GM19467 (cell line): ENCODE measurements around the gene GIT1.

Experiments used
- ATAC-seq: cut with Tn5 transposase; IDR thresholded peaks from one replicate; pipeline ENCODE4 v1.9.1; 2021; ENCODE audit warnings: mild to moderate bottlenecking, moderate library complexity; ENCODE audit not compliant: unreplicated experiment

The GIT1 gene

DNA sequence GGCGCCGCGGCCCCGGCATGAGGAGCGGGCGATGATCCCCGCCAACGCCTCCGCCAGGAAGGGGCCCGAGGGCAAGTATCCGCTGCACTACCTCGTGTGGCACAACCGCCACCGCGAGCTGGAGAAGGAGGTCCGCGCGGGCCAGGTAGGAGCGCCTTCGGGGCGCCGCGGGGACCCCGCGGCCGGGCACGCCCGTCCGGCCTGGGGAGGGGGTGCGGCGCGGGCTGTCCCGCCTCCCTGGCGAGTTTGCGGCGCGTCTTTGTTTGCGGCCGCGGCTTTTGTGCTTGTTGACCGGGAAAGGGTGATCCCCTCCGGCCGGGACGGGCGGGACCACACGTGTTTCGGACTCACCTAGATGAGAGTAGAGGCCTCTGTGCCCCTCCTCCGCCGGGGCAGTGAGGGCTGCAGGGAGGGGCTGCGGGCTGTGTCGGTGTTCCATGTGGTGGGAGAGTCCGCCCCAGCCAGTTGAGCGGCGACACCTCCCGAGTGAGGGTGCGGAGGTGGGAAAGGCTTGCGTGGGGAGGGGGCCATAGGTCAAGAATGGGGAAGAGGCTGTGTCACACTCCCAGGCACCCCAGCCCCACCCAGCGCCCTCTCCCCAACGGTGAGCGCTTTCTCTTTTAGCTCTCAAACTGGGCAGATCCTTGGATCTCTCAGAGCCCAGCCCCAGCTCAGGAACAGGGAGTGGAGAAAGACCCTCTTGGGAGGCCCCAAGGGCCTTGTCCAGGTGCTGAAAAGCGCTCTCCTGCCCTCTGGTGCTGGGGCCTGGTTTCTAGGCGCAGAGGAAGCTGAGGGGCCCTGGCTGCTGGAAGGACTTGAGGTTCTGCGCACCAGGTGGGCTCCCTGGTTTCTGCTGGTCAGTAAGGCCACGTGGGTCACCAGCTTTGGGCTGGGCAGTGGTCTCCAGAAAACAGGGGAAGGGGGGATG, 4.4 kb upstream of the GIT1 start:
- ATAC-seq = no peak

DNA sequence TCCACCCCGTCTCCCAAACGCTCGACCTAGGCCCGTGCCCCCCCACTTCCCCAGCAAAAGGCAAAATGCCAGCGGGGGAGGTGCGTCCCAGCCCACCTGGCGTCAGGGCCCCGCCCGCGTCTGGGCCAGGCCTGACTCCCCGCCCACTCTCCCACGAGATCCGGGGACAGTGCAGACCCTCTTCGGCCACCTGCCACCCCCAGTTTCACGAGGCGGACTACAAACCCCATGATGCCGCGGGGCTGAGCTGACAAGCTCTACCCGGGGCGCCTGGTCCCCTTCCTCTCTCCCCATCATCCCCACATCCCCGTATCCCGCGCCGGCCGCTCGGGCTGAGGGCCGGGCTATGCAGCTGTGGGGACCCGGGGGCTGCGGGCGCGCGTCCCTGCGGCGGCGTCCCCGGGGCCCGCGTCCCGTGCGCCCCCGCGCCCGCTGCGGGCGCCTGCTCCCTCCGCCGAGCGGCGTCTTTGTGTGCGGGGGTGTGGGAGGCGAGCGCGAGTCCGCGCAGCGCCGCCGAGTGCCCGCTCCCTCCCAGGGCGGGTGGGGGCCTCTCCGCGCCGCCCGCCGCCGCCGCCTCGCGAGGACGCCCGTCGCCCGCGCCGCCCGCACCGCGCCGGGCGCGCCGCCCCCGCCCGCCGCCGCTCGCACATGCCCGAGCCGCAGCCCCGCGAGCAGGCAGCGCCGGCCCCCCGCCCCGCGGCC, 3.6 kb upstream of the GIT1 start, which contains the start of gene ANKRD13B:
Gene ANKRD13B, plus strand, starts transcription at position 283 of the 702 bp plus-strand sequence. CDS start 490 bp downstream, outside the sequence.
- no peak for ATAC-seq

DNA sequence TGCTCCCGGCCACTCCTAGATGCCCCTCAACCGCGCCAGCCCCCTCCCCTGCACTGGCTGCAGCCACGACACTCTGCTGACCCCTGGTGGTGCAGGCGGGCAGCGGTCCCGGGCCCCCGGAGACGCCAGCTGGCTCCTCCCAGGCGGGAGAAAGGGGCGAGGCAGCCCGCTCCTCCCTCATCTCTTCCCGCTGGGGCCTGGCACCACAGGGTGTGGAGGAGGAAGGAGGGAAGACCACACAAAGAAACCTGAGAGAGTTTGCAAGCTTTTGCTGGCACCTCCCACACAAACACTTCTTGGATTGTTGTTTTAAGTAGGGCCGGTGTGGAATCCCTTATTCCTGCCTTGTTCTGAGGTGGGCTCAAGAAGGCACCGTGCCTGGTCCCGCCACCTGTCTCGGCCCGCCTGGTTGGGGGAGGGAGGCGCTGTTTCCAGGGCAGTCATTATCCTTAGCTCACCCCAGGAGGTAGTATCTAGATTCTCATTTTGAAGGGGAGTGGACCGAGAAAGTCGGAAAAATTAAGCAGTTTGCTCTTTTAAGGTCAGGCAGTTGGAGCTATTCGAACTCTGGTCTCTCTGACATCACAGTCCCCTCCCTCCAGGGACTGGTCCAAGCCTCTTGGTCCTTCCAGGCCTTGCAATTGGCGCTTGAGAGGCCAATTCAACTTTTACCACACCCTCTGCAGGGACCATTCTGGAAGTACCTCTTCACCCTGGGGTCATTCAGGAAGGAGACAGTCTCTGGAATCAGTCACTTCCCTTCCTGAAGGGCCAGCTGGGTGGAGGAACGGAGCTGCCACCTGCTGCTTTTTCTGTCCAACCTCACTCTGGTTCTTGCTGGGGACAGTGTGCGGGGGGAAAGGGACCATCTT, 2.5 kb upstream of the GIT1 start:
- peak; percentile 34 for ATAC-seq

DNA sequence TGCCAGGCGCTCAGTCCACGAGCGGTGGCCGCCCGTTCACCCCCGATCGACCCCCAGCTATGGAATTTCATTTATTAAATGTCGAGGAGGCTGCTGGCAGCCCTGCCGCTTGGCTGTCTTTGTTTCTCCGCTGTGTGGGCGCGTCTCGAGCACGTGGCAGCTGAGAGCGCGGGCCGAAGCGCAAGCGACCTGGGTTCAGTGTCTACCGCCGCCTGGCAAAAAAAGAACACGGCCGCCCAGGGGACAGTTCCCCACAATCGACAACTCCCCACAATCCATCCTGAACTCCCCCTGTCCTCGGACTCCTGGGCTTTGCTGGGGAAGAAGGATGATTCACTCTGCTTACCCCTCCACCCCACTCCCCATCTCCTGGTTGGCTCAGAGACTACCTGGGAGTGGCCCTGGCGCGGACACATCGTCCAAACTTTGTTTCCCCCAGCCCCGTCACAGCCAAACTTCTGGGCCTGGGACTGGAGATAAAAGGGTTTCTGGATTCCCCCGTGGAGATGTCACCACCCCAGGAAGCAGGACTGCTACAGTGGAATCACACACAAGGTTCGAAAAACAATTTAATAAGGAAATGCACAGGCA, 1.8 kb upstream of the GIT1 start:
- ATAC-seq = no peak

DNA sequence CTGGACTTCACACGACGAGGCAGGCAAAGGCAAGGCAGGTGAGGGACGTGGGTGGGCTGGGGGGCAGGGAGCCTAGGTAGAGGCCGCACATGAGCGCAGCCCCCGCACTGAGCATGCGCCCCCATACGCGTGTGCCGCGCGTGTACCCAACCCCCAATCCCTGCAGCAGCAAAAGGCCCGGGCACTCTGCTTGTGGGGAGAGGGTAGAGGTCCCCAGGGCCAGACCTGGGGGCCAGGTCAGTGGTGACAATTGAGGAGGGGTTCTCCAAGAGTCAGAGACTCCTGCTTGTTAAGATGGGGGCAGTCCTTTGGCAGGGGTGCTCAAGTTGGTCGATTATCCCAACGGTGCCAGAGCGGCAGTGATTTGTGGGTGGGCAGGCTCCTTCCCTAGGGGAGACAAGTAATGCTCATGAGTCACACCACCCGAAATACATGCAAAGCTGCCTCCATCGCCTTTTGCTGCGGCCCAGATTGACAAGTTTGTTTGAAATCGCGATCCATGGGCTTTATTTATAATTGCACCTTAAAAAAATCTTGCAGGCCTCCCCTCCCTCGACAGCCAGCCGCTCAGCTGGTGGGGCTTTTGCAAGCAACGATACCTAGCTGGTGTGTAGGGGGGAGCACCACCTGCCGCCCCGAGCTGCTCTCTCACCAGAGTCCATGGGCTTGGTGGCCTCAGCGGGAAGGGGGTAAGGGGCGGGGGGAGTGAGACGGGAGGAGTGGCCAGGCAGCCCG, 1.1 kb upstream of the GIT1 start:
- ATAC-seq = no peak

DNA sequence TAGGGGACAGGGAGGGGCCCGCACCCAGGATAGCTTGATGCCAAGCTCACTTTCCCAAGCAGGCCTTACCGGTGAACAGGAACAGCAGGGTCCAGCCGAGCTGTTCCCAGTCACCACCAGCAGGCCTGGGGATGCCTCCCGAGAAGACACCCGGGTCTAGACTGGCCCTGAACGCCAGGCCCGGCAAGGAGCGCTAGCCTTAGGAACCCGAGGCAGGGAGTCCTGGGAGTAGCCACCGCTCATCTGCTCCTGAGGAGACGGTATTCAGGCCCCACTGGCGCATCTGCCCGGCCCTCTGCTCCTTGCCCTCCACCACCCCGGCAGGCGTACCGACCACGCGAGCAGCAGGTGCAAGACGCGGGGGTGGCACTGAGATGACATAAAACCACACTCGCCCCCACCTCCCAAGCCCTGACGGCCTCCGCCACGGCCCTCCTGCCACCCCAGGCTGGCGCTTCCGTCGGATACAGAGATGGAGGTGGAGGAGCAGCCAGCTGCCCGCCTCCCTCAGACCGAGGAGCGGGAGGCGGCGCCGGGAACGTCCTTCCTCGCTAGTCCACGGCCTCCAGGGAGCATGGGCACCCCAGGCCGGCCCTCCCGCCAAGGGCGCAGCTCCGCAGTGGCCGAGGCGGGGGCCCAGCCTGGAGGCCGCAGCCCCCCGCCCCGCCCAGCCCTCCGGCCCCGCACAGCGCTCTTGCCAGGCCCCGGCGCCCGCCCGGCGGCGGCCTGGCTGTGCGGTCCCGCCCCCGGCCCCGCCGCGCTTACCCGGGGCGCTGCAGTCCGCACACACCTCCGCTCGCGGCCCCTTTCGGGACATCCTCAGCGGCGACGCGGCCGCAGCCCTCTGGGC, 661 bp downstream of the GIT1 start:
- peak; percentile 15 for ATAC-seq

DNA sequence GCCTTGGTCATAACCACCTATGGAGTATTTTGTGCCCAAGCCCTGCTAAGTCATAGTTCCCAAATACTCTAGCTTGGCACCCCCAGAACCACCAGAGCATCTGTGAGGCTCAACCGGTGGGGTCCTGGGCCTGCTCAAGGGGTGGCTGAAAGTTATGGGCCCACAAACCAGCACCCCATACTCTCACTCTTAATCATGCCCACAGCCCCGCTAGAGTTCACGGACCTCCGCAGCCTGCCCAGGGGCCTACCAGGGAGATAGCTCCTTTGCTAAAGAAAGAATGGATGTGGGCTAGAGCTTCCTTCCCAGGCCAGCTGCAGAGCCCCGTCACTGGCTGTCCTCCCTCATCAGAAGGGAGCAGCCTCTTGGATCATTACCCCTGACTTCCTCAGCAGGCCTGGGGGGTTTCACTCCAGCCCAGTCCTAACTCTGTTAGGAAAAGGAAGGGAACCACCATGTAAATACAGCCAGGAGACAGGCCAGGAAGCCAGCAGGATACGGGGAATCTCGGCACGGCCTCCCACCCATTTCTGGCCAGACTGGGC, 1.4 kb downstream of the GIT1 start:
- no peak for ATAC-seq

DNA sequence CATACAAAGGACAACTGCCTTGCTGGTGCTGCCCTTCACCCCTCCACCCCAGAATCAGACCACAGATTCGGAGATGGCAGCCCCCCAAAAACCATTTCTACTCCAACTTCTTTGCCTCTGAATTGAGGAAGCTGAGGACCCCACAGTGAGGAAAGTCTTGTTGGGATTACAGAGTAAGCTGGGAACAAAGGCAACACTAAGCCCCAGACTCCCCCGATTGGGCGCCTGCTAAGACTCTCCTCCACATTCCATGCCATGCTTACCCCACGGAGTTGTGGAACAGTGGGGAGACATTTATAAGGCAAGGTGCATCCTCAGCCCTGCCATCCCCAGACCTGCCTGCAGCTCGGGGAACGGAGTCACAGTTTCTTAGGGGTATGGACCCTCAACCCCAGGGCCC, 1.9 kb downstream of the GIT1 start:
- ATAC-seq = no peak

DNA sequence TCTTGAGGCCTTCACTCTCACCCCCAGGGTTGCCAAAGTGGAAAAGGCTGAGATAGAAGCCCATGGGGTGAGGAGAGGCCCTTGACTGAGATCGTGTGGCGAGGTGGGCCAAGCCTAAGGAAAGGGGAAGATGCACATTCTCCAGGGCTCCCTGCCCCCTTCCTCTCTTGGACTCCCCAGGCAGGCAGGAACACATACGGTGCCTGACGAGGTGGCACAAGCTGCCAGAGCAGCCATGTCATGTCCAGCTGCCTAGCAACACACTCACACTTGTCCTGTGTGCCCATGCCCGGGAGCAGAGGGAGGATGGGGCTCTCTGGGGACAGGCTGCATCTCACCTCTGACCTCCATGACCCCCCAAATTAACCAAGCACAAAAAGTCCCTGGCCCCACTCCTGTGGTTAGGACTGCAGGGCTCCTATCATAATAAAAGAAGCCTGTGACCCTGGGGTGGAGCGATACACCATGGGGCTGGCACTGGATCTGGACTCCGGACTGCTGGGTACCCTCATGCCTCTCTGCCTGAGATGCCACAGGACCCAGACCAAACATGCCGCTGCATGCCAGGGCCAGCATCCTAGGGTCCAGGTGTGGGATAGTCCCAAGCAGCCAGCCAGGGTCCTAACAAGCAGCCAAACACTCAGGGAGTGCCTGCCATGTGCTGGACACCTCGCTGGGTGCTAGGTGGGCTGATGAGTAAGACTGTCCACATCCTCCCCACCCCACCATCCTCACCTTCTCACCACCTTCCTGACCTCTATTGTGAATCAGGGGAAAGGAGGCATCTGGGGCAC, 2.6 kb downstream of the GIT1 start:
- ATAC-seq = no peak

DNA sequence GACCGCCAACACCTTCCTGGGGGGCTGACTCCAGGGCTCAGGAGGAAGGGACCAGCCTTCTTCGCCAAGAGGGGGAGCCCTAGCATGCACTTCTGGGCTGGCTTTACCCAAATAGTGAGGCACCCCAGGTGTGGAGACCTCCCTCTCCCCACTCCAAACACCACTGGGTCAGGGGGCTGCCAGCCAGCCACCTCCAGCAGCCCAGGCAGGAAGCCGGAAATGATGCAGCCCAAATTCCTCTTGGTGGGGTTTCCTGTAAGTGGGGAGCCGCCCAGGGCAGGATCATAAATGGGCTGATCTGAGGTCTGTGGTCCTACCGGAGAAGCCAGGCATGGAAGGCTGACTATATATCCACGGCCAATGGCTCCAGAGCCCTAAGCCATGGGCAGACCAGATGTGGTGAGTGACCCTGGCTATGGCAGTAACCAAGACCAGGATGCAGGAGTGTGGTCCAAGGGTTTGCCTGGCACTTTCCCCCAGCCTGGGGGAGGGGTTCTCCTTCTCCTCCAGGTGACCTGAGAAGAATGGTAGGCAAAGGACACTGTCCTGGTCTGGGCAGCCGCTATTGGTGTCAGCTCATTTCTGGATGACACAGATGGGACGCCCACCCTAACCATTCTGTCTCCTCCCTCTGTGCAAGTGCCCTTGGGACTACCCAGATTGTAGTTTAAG, 4.2 kb downstream of the GIT1 start:
- no peak for ATAC-seq

DNA sequence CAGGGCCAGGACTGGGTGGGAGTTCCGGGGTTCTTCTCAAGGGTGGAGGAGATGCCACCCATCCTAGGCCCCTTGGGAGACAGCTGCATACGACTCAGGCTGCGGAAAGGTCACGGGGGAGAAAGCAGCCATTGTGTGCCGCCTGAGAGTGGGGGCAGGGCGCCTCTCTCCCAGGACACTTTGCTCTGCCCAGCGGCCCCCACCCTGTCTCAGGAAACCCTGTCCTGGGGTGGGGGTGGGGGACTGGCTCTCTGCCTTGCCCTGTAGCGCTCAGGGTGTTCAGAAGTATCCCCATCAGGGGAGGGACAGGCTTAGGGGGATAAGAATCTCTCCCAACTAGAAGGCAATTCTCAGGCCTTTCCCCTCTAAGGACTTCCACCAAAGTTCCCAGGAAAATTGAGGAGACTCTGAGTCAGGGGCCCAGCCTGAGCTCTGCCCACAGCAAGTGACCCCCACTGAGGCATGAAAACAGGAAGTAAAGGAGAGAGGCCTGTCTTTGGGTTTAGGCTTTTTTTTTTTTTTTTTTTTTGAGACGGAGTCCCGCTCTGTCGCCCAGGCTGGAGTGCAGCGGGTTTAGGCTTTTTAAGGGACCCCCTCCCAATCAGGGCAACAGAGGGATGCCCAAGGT, 4.9 kb downstream of the GIT1 start:
- no peak for ATAC-seq

DNA sequence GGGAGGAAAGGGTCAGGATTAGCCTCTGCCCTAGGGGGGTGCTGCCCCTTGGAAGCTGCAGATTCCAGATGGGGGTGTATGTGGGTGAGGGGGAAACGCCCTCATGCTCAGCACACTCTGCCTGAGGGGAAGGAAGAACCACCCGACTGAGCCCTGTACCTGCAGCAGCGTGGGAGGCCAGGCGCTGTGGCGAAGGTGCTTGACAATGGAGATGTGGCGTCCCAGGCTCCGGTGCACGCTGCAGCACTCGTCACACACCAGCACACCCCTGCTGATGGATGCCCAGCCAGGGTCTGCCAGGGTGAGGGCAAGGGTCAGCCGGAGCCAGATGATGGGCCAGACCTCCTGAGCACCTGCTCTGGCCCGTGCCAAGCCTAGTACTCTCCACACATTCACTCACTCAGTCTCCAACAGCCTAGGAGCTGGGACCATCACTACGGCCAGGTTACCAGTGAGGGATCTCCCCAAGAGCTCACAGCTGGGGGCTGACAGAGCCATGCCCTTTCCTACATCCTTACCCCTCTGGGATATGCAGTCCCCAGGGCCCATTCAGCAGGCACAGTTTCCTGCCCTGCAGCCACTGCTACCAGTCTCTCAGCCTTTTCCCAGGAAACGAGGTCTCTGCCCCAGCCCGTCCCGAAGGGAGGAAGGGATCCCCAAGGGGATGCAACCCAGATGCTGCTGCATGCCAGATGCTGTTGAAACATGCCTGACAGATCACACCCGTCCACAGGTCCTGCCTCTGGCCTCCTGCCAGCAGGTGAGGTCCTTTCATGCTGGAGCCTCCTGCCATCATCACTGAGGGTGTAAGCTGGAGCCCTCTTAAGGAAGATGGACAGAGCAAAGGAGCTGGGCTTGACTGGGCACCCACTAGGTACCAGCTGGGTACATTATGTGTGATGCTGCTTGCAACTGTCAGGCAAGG, 5.9 kb downstream of the GIT1 start:
- ATAC-seq = no peak

DNA sequence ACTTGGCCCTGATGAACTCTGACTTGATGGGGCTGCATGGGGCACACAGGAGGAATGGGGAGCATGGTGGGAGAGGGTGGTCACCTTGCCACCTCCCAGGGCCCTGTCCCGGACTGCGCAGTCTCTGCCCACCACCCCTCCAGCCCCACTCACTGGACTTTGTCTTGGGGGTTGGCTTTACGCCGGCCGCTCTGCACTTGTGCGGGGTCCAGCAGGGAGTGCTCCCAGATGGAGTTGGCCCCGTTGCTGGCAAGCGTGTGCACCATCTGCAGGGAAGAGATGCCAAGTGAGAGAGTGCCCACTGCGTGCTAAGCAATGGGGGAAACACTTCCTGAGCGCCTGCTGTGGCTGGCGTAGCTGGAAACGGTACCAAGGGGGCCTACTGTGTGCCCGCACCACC, 6.7 kb downstream of the GIT1 start:
- ATAC-seq = no peak

DNA sequence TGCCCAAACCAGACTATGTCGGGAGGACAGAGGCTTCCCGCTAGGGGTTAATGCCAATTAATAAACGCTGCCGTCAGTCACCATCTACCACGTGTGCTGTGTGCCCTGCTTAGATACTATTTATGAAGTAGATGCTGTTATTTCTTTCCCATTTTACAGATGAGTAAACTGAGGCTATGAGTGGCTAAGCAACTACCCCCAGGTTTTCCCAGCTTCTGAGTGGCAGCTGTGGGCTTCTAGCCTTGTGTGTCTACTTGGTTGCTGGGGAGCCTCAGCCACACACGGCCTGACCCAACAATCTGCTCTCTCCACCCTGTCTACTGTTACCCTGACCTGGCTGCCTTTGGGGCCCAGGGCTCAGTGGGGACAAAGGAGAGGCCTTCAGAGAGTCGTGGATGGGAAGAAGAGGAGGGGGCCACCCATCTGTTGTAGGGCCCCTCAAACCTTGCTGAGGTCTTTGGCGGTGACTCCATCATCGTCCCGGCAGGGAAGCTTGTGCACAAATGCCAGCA, 7.1 kb downstream of the GIT1 start:
- ATAC-seq = no peak

DNA sequence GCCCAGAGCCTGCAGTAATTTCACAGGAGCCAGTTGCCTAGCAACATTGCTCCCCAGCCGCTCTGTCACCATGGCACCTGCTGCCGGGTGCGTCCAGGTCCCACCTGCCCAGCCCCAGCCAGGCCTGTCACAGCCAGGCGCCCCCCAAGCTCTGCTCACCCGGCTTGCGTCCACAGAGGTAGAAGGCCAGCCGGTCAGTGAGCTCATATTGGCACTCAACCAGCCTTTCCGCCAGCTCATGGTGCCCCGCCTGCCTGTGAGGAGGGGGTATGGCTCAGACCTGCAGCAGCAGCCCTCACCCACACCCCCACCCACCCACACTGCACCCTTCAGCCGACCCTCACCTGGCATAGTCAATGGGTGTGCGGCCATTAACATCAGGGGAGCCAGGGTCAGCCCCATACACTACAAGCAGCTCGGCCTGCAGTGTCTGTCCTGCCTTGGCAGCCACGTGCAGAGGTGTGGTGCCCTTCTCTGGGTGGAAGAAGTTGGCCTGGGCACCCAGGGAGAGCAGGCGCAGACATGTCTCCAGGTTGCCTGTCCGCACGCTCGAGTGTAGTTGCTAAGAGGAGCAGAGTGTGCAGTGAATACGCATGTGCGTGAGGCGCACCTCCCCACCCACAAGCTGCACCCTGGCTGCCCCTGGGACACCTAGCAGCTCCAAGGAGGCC, 7.7 kb downstream of the GIT1 start:
- no peak for ATAC-seq
